ENCODE results near the gene PRDX1.
"Not testable (repeated sequence)": the region's sequence is repeated elsewhere in the genome, so short reads cannot be mapped to it uniquely, and the experiment has no call there.

PRDX1 gene

DNA sequence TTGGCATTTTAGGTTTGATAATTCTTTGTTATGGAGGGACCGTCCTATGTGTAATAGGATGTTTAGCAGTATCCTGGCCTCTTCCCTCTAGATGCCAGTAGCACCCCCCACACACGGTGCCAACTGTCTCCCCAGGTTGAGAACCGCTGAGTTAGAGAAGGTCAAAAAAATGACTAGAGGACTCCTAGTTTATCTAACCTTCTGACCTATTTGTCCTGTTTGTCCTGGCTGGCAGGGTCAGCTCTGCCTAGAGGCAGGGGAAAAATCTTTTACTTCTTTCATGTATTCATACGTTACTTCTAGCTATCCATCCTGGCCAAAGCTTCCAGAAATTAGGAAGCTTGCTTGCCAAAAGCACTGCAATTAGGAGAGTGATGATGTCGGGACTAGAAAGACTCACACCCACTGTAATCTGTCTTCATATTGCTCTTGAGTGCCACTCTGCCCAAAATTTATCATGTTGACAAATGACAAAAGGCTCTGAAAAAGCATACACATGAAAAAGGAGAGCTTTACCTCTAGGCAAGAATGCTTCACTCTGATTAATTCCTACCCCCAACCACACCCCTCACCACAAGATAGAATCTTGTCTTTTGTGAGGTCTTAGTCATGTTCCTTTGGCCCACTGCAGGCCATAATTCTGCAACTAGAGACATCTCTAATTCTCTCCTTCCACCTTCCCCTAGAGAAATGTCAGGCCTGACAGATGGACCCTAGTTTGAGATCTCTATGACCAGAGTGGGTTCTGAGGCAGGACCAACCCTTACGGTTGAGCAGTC, 14.5 kb upstream of the PRDX1 start:
- DNase-seq, result no peak

GRCh38 chr1:45531873-45532272, 10.2 kb upstream of the PRDX1 start:
- DNase-seq, result no peak

DNA sequence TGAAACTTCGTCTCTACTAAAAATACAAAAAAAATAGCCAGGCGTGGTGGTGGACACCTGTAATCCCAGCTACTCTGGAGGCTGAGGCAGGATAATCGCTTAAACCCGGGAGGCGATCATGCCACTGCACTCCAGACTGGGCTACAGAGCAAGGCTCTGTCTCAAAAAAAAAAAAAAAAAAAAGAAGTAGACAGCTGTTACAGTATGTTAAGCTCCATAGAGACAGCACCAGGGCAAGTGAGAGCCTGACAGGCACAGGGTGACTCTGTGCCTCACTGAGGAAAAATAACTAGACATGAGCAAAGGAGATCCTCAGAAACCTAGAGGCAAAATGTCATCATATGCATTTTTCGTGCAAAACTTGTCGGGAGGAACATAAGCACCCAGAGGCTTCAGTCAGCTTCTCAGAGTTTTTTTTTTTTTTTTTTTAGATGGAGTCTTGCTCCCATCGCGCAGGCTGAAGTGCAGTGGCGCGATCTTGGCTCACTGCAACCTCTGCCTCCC, 9.0 kb upstream of the PRDX1 start:
- no peak for DNase-seq

- DNase-seq, result no peak
These were observed 4.5 kb upstream of the PRDX1 start for GRCh38 chr1:45526135-45526644.

DNA sequence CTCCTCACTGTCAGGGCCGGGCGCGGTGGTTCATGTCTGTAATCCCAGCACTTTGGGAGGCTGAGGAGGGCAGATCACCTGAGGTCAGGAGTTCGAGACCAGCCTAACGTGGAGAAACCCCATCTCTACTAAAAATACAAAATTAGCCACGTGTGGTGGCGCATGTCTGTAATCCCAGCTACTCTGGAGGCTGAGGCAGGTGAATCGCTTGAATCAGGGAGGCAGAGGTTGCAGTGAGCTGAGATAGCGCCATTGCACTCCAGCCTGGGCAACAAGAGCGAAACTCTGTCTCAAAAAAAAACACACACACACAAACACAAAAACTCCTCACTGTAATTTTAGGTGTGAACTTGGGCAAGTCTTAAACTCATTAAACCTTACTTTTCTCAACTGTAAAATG, 2.3 kb upstream of the PRDX1 start:
- not testable (repeated sequence) for DNase-seq

DNA sequence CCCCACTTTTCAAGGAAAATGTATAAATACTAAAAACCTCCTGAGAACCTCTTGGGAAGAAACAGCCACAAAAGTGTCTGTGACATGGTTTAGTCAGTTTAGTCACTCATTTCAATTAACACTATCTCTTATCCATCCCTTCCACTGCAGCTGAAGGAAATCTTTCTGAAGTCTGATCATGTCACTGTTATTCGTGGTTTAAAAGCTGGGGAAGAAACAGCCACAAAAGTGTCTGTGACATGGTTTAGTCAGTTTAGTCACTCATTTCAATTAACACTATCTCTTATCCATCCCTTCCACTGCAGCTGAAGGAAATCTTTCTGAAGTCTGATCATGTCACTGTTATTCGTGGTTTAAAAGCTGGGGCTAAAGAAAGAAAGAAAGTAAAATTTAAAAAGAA, 1.8 kb upstream of the PRDX1 start:
- not testable (repeated sequence) for DNase-seq

- DNase-seq, result no peak
These were observed 830 bp upstream of the PRDX1 start for GRCh38 chr1:45522324-45523104.

DNA sequence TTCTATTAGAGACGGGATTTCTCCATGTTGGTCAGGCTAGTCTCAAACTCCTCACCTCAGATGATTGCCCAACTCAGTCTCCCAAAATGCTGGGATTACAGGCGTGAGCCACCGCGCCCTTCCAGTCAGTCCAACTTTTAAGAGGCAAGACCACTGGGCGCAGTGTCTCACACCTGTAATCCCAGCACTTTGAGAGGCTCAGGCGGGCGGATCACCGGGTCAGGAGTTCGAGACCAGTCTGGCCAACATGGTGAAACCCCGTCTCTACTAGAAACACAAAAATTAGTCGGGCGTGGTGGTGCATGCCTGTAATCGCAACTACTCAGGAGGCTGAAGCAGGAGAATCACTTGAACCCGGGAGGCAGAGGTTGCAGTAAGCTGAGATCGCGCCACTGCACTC, 1.9 kb downstream of the PRDX1 start:
- not testable (repeated sequence) for DNase-seq

DNA sequence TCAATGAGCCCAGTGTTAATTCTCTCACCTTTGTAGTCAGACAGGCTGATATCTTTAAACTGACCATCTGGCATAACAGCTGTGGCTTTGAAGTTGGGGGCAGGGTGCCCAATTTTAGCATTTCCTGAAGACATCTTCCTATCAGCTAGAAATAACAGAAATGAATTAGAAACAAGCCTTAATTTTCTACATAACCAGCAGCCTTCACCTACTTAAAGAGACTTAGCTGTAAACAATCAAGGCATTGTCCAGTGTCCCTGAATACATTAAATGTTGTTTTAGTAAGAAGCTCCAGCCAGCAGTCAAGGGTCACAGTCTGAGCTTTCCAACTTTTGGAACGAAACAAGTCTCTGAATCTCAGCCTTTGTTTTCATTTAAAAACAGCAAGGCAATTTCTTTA, 2.8 kb downstream of the PRDX1 start:
- no peak for DNase-seq

DNA sequence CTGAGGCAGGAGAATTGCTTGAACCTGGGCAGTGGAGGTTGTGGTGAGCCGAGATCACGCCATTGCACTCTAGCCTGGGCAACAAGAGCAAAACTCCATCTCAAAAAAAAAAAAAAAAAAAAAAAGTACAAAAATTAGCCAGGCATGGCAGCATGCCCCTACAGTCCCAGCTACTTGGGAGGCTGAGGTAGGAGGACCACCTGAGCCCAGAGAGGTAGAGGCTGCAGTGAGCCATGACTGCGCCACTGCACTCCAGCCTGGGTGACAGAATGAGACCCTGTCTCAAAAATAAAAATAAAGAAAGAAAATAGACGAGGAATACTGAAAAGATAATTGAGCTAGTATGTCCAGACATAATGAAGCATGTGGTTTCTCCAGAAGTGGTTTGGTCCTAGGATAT, 3.3 kb downstream of the PRDX1 start:
- not testable (repeated sequence) for DNase-seq

DNA sequence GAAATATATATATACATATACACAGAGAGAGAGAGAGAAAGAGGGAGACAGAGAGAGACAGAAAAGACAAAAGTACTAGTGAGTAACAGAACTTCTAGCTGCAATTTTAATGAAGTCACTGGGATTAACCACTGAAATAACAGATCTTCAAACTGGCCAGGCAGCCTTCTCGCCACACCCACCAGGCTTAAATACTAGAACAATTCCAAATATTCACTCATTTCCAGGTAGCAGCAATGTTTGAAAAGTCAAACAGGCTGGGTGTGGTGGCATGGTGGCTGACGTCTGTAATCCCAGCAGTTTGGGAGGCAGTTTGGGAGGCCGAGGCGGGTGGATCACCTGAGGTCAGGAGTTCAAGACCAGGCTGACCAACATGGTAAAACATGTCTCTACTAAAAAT, 5.2 kb downstream of the PRDX1 start:
- no peak for DNase-seq

- DNase-seq, result no peak
These were observed 5.6 kb downstream of the PRDX1 start for GRCh38 chr1:45516036-45516435.

DNA sequence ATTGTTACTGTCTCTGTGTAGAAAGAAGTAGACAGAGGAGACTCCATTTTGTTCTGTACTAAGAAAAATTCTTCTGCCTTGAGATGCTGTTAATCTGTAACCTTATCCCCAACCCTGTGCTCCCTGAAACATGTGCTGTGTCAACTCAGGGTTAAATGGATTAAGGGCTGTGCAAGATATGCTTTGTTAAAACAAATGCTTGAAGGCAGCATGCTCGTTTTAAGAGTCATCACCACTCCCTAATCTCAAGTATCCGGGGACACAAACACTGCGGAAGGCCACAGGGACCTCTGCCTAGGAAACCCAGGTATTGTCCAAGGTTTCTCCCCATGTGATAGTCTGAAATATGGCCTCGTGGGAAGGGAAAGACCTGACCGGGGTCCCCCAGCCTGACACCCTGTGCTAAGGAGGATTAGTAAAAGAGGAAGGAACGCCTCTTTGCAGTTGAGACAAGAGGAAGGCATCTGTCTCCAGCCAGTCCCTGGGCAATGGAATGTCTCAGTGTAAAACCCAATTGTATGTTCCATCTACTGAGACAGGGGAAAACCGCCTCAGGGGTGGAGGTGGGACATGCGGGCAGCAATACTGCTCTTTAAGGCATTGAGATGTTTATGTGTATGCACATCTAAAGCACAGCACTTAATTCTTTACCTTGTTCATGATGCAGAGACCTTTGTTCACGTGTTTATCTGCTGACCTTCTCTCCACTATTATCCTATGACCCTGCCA, 8.0 kb downstream of the PRDX1 start:
- not testable (repeated sequence) for DNase-seq

DNA sequence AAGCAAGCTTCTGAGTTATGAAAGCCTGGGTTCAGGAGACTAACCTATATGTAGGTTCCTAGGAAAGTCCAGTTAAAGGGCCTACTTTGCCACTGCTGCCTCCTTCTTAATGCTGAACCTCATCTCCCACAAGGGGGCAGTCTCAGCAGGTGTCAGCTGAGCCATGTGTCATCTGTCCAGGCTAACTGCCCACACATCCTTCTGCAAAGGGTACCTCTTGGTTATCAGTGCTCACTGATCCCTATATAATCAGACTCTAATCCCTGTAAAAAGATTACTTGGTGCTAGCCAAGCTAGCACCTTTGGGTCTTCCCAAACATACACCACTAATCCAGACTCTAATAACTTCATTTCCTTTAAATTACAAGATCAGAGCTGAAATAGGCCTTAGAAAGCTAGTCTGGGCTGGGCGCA, 9.0 kb downstream of the PRDX1 start:
- DNase-seq, result no peak

DNA sequence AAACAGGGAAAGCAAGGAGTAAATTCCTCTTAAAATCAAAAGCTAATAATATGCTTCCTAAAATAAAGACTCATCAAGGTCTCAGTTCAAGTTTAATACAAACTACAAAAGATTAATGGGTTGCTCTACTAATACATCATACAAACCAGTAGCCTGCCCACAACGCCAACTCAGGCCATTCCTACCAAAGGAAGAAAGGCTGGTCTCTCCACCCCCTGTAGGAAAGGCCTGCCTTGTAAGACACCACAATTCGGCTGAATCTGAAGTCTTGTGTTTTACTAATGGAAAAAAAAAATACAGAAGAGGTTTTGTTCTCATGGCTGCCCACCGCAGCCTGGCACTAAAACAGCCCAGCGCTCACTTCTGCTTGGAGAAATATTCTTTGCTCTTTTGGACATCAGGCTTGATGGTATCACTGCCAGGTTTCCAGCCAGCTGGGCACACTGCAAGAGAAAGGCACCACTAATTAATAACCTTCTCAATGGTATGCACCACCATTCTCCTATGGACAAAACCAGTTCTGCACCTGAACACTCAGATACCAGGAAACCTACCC, 10.6 kb downstream of the PRDX1 start:
- no peak for DNase-seq

GRCh38 chr1:45510036-45510971, 11.4 kb downstream of the PRDX1 start:
- DNase-seq, result no peak

GRCh38 chr1:45508295-45509151, 13.2 kb downstream of the PRDX1 start:
- no peak for DNase-seq

- DNase-seq, result no peak
These were observed 13.8 kb downstream of the PRDX1 start for GRCh38 chr1:45507893-45508292.

DNA sequence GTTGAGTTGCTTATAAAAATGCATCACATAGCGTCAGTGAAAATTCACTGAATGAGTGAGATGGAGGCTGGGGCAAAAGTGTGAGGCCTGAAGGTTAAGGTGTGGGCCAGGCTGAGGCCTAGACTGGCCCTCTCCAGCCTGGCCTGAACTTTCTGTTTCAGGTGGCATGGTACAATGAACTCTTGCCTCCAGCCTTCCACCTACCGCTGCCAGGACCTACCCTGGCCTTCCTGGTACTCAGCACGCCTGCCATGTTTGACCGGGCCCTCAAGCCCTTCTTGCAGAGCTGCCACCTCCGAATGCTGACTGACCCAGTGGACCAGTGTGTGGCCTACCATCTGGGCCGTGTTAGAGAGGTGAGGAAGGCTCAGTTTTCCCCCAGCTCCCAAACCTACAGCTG, 14.5 kb downstream of the PRDX1 start:
- no peak for DNase-seq

- no peak for DNase-seq
These were observed 18.0 kb downstream of the PRDX1 start for GRCh38 chr1:45503462-45504360.

Measured in DMS79 treated with DMSO at 0.1 percent for 48 hours (cell line).